A549 (cell line): Measurements from ENCODE around the gene CSAG2. TPM values are rescaled to one million over a fixed set of nuclear protein-coding genes. Genes with fewer than 3 reads are reported as not detected.

Source experiments
- ATAC-seq, 2 experiments: fragments of 200-7000 bp in 1 of 2; fragments of >200 bp in 1 of 2; cut with Nextera tagmentation in 1 of 2; cut with Tn5 transposase in 1 of 2; 3 replicates each; pipeline versions ENCODE4 v1.8.0 to v1.9.1; 2018 to 2020; ENCODE audit warnings: mild to moderate bottlenecking in 1 of 2, moderate library complexity in 1 of 2
- CTCF ChIA-PET: fragments of 300-600 bp; sonication (Branson Sonifier 250); formaldehyde crosslinking; extraction: SDS; loops from one replicate; lab custom pipeline; 2021; ENCODE audit warnings: antibody characterized with exemption, inconsistent platforms; lab: Yijun Ruan, JAX
- POLR2A ChIA-PET: fragments of 350-600 bp; formaldehyde crosslinking; extraction: SDS; loops from one replicate; lab custom pipeline; 2021; ENCODE audit warnings: antibody characterized with exemption, inconsistent platforms; lab: Yijun Ruan, JAX
- DNase-seq, 2 experiments: peaks; one replicate each; pipeline versions ENCODE4 v3.0.0 to v3.0.0-alpha.2; 2011 to 2016; ENCODE audit warnings: low read depth in 1 of 2, low spot score in 1 of 2
- FAIRE-seq: peaks from 2 replicates; lab custom pipeline; 2011; peaks lifted over from hg19 to GRCh38; lab: Jason Lieb, UNC
- H3K27ac ChIP-seq, 2 experiments: fragments of >200 bp; sonication (Bioruptor Twin); formaldehyde crosslinking; 3 replicates each; pipeline ENCODE4 v1.5.1; 2016 to 2017
- H3K4me1 ChIP-seq: fragments of >200 bp; sonication (Bioruptor Twin); formaldehyde crosslinking; 3 replicates; pipeline ENCODE4 v1.6.1; 2016
- H3K4me2 ChIP-seq: fragments of >200 bp; sonication (Bioruptor Twin); formaldehyde crosslinking; 3 replicates; pipeline ENCODE4 v1.6.1; 2016
- H3K4me3 ChIP-seq: fragments of >200 bp; sonication (Bioruptor Twin); formaldehyde crosslinking; 3 replicates; pipeline ENCODE4 v1.5.1; 2016
- H3K9me3 ChIP-seq: fragments of >200 bp; sonication (Bioruptor Twin); formaldehyde crosslinking; 3 replicates; pipeline ENCODE4 v1.6.1; 2016
- BHLHE40 ChIP-seq: IDR thresholded peaks from 2 replicates; pipeline ENCODE4 v1.6.1; 2012; ENCODE audit warnings: low read depth, low read length, inconsistent platforms
- CEBPB ChIP-seq, 2 experiments: fragments of >200 bp in 1 of 2; sonication (Bioruptor Twin) in 1 of 2; formaldehyde crosslinking in 1 of 2; IDR thresholded peaks; 2 replicates each; pipeline ENCODE4 v1.6.1; 2012 to 2016
- EHMT2 ChIP-seq: fragments of 200-600 bp; sonication (generic); IDR thresholded peaks from 2 replicates; pipeline ENCODE4 v1.6.1; 2016; ENCODE audit warnings: antibody characterized with exemption, low read depth, mild to moderate bottlenecking, moderate library complexity
- FOSB ChIP-seq: fragments of 250-450 bp; sonication (Bioruptor Pico); IDR thresholded peaks from 2 replicates; pipeline ENCODE4 v1.5.0; 2020; ENCODE audit warnings: mild to moderate bottlenecking, moderate library complexity
- FOSL2 ChIP-seq, 2 experiments: fragments of 450-650 bp in 1 of 2; fragments of >200 bp in 1 of 2; sonication (Bioruptor Twin) in 1 of 2; formaldehyde crosslinking; IDR thresholded peaks; 2 replicates each; pipeline versions ENCODE4 v1.5.0 to v1.6.1; 2016 to 2020; ENCODE audit warnings: mild to moderate bottlenecking in 1 of 2, moderate library complexity in 1 of 2
- HOXB13 ChIP-seq: fragments of 250-450 bp; sonication (Bioruptor Pico); IDR thresholded peaks from 2 replicates; pipeline ENCODE4 v1.5.0; 2020; ENCODE audit warnings: low read depth, mild to moderate bottlenecking, moderate library complexity
- KDM1A ChIP-seq: fragments of 200-600 bp; sonication (generic); IDR thresholded peaks from 2 replicates; pipeline ENCODE4 v1.6.1; 2016; ENCODE audit warnings: low read depth, mild to moderate bottlenecking
- MYC ChIP-seq: IDR thresholded peaks from 2 replicates; pipeline ENCODE4 v1.6.1; 2012; ENCODE audit warnings: mild to moderate bottlenecking, inconsistent platforms, low read length, improper control_type of control experiment, borderline replicate concordance
- POLR2A ChIP-seq: IDR thresholded peaks from 2 replicates; pipeline ENCODE4 v1.6.1; 2012; ENCODE audit warnings: mild to moderate bottlenecking, low read length
- SMC3 ChIP-seq: fragments of >200 bp; sonication (Bioruptor Twin); formaldehyde crosslinking; IDR thresholded peaks from 3 replicates; pipeline ENCODE4 v1.6.1; 2018; ENCODE audit warnings: inconsistent platforms
- TP53 ChIP-seq: fragments of 250-450 bp; sonication (Bioruptor Pico); IDR thresholded peaks from 2 replicates; pipeline ENCODE4 v1.5.0; 2021; ENCODE audit warnings: mild to moderate bottlenecking, moderate library complexity
- WGBS: methylation state at CpG from one replicate; pipeline ENCODE4 v1.1.6; 2017; ENCODE audit errors: missing lambda C conversion rate; 5-methylcytosine and 5-hydroxymethylcytosine counted together
- polyA plus RNA-seq, 4 experiments: library from polyadenylated mRNA; depleted of rRNA in 3 of 4; stranded (reverse); fragments of >200 nt; fragmentation: RNase III in 1 of 4; extraction: RNeasy Plus Mini Kit Qiagen cat#74134 plus additional on column Dnase treatment in 1 of 4; gene quantifications; 2 replicates in 3 of 4; 3 replicates in 1 of 4; pipeline ENCODE4 v1.2.3, GENCODE V29; 2011 to 2017
- TF ChIP-seq, protein P1 (sequence below): fragments of 200-600 bp; sonication (generic); IDR thresholded peaks from 2 replicates; pipeline ENCODE4 v1.6.1; 2016; ENCODE audit warnings: antibody characterized with exemption, mild to moderate bottlenecking, moderate library complexity
- TF ChIP-seq, protein P2 (sequence below): IDR thresholded peaks from 2 replicates; pipeline ENCODE4 v1.6.1; 2012
- TF ChIP-seq, protein P3 (sequence below): IDR thresholded peaks from 2 replicates; pipeline ENCODE4 v1.6.1; 2012; ENCODE audit warnings: low read depth, borderline replicate concordance
- TF ChIP-seq, protein P4 (sequence below): fragments of 250-450 bp; sonication (Bioruptor Pico); IDR thresholded peaks from 2 replicates; pipeline ENCODE4 v1.5.0; 2020; ENCODE audit warnings: low read depth, mild to moderate bottlenecking, moderate library complexity

CSAG2 gene
- polyA plus RNA-seq, 2 of the 4 experiments (the other 2 are of a cell fraction) = not detected

DNA sequence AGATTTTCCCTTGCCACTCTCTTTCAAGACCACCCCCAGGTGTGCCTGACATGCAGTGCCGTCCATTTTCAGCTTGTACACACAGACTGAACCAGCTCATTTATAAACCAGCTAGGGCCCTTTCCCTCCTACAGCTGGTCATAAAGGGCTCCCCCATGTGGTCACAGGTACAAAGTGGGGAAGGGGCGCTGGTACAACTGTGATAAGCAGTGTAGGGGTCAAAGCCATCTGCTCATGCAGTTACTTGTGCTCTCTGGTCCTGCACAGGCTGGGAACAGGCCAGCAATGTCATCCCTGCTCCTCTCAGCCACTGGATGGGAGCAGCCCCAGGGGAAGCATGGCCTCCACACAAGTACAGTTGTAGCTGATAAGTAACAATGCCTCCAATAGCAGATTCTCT is 50.8 kb downstream of the CSAG2 start:
- Histone ChIP-seq H3K4me3 (no peak overlapping the region), H3K27ac (no peak overlapping the region), H3K9me3 (no peaks in the 10 kb centered on the region), H3K4me2 (no peak overlapping the region), H3K4me1 (no peaks in the 10 kb centered on the region)
- TF ChIP-seq MYC (no peak), KDM1A (no peak), SMC3 (no peak), EHMT2 (no peak), CEBPB (IDR thresholded peaks at IDR 0.05) (no peak), BHLHE40 (no peak), POLR2A (no peak), HOXB13 (CRISPR knock-in tag) (no peak), FOSB (CRISPR knock-in tag) (no peak), FOSL2 (IDR thresholded peaks at IDR 0.05) (no peak), FOSL2 (CRISPR knock-in tag; IDR thresholded peaks at IDR 0.05) (no peak), TP53 (CRISPR knock-in tag) (no peak)
- TF ChIP-seq, protein P1, sequence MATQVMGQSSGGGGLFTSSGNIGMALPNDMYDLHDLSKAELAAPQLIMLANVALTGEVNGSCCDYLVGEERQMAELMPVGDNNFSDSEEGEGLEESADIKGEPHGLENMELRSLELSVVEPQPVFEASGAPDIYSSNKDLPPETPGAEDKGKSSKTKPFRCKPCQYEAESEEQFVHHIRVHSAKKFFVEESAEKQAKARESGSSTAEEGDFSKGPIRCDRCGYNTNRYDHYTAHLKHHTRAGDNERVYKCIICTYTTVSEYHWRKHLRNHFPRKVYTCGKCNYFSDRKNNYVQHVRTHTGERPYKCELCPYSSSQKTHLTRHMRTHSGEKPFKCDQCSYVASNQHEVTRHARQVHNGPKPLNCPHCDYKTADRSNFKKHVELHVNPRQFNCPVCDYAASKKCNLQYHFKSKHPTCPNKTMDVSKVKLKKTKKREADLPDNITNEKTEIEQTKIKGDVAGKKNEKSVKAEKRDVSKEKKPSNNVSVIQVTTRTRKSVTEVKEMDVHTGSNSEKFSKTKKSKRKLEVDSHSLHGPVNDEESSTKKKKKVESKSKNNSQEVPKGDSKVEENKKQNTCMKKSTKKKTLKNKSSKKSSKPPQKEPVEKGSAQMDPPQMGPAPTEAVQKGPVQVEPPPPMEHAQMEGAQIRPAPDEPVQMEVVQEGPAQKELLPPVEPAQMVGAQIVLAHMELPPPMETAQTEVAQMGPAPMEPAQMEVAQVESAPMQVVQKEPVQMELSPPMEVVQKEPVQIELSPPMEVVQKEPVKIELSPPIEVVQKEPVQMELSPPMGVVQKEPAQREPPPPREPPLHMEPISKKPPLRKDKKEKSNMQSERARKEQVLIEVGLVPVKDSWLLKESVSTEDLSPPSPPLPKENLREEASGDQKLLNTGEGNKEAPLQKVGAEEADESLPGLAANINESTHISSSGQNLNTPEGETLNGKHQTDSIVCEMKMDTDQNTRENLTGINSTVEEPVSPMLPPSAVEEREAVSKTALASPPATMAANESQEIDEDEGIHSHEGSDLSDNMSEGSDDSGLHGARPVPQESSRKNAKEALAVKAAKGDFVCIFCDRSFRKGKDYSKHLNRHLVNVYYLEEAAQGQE = no peak
- TF ChIP-seq, protein P2, sequence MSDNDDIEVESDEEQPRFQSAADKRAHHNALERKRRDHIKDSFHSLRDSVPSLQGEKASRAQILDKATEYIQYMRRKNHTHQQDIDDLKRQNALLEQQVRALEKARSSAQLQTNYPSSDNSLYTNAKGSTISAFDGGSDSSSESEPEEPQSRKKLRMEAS = no peak
- TF ChIP-seq, protein P3, sequence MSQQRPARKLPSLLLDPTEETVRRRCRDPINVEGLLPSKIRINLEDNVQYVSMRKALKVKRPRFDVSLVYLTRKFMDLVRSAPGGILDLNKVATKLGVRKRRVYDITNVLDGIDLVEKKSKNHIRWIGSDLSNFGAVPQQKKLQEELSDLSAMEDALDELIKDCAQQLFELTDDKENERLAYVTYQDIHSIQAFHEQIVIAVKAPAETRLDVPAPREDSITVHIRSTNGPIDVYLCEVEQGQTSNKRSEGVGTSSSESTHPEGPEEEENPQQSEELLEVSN = no peak
- TF ChIP-seq, protein P4, sequence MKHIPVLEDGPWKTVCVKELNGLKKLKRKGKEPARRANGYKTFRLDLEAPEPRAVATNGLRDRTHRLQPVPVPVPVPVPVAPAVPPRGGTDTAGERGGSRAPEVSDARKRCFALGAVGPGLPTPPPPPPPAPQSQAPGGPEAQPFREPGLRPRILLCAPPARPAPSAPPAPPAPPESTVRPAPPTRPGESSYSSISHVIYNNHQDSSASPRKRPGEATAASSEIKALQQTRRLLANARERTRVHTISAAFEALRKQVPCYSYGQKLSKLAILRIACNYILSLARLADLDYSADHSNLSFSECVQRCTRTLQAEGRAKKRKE (CRISPR knock-in tag) = no peak
- ATAC-seq (no peak), DNase-seq (no peak), FAIRE-seq (no peak)
- CTCF ChIA-PET = no interaction called here
- POLR2A ChIA-PET = no interaction called here
- WGBS = 4% methylated on average over 2 of the region's 2 CpGs

Other genes starting within 250 kb of the CSAG2 start
- gene GABRQ, start 71.4 kb downstream of the CSAG2 start, polyA plus RNA-seq (2011; rRNA removed) = 0.50 and 0.54 TPM in 2 replicates
- 0.52 to 0.72 TPM (median 0.70 TPM) in 3 replicates for gene GABRQ, start 71.4 kb downstream of the CSAG2 start, polyA plus RNA-seq (2017; fragmentation: RNase III; extraction: RNeasy Plus Mini Kit Qiagen cat#74134 plus additional on column Dnase treatment)
- gene MAGEA3, start 10.5 kb downstream of the CSAG2 start, polyA plus RNA-seq (2011; rRNA removed) = 0.96 and 1.3 TPM in 2 replicates
- 2.2 to 2.3 TPM (median 2.3 TPM) in 3 replicates for gene MAGEA3, start 10.5 kb downstream of the CSAG2 start, polyA plus RNA-seq (2017; fragmentation: RNase III; extraction: RNeasy Plus Mini Kit Qiagen cat#74134 plus additional on column Dnase treatment)
- gene MAGEA2B, start 5.4 kb upstream of the CSAG2 start, polyA plus RNA-seq (2011; rRNA removed) = 0.08 TPM in 1 of 2 replicates, not detected in the other
- not detected in 3 replicates for gene MAGEA2B, start 5.4 kb upstream of the CSAG2 start, polyA plus RNA-seq (2017; fragmentation: RNase III; extraction: RNeasy Plus Mini Kit Qiagen cat#74134 plus additional on column Dnase treatment)
- gene CSAG1, start 24.4 kb upstream of the CSAG2 start, polyA plus RNA-seq (2011; rRNA removed) = 1.0 and 1.4 TPM in 2 replicates
- gene CSAG1, start 24.4 kb upstream of the CSAG2 start, polyA plus RNA-seq (2017; fragmentation: RNase III; extraction: RNeasy Plus Mini Kit Qiagen cat#74134 plus additional on column Dnase treatment) = 0.27 to 0.37 TPM in 2 of 3 replicates, not detected in the other
- gene MAGEA12, start 24.5 kb upstream of the CSAG2 start, polyA plus RNA-seq (2011; rRNA removed) = 1.7 TPM in 2 replicates
- gene MAGEA12, start 24.5 kb upstream of the CSAG2 start, polyA plus RNA-seq (2017; fragmentation: RNase III; extraction: RNeasy Plus Mini Kit Qiagen cat#74134 plus additional on column Dnase treatment) = 0.12 to 0.27 TPM (median 0.25 TPM) in 3 replicates
- 0.09 and 0.34 TPM in 2 replicates for gene MAGEA2, start 44.6 kb upstream of the CSAG2 start, polyA plus RNA-seq (2011; rRNA removed)
- 0.04 to 0.05 TPM in 2 of 3 replicates, not detected in the other for gene MAGEA2, start 44.6 kb upstream of the CSAG2 start, polyA plus RNA-seq (2017; fragmentation: RNase III; extraction: RNeasy Plus Mini Kit Qiagen cat#74134 plus additional on column Dnase treatment)
- 0.10 TPM in 1 of 2 replicates, not detected in the other for gene CSAG3, start 49.9 kb upstream of the CSAG2 start, polyA plus RNA-seq (2011; rRNA removed)
- not detected in 3 replicates for gene CSAG3, start 49.9 kb upstream of the CSAG2 start, polyA plus RNA-seq (2017; fragmentation: RNase III; extraction: RNeasy Plus Mini Kit Qiagen cat#74134 plus additional on column Dnase treatment)
- gene MAGEA6, start 60.4 kb upstream of the CSAG2 start, polyA plus RNA-seq (2011; rRNA removed) = 15.2 and 21.2 TPM in 2 replicates
- gene MAGEA6, start 60.4 kb upstream of the CSAG2 start, polyA plus RNA-seq (2017; fragmentation: RNase III; extraction: RNeasy Plus Mini Kit Qiagen cat#74134 plus additional on column Dnase treatment) = 10.2 to 11.3 TPM (median 10.9 TPM) in 3 replicates
- 64.7 and 69.2 TPM in 2 replicates for gene CETN2, start 121.5 kb upstream of the CSAG2 start, polyA plus RNA-seq (2011; rRNA removed)
- 77.8 to 87.3 TPM (median 82.6 TPM) in 3 replicates for gene CETN2, start 121.5 kb upstream of the CSAG2 start, polyA plus RNA-seq (2017; fragmentation: RNase III; extraction: RNeasy Plus Mini Kit Qiagen cat#74134 plus additional on column Dnase treatment)
- gene NSDHL, start 121.8 kb upstream of the CSAG2 start, polyA plus RNA-seq (2011; rRNA removed) = 24.9 and 26.9 TPM in 2 replicates
- gene NSDHL, start 121.8 kb upstream of the CSAG2 start, polyA plus RNA-seq (2017; fragmentation: RNase III; extraction: RNeasy Plus Mini Kit Qiagen cat#74134 plus additional on column Dnase treatment) = 43.0 to 51.3 TPM (median 50.5 TPM) in 3 replicates
- 11.2 and 12.8 TPM in 2 replicates for gene ZNF185, start 188.8 kb upstream of the CSAG2 start, polyA plus RNA-seq (2011; rRNA removed)
- gene ZNF185, start 188.8 kb upstream of the CSAG2 start, polyA plus RNA-seq (2017; fragmentation: RNase III; extraction: RNeasy Plus Mini Kit Qiagen cat#74134 plus additional on column Dnase treatment) = 4.9 to 5.2 TPM (median 5.0 TPM) in 3 replicates